ENCODE results near the gene FBXO41.

DNA sequence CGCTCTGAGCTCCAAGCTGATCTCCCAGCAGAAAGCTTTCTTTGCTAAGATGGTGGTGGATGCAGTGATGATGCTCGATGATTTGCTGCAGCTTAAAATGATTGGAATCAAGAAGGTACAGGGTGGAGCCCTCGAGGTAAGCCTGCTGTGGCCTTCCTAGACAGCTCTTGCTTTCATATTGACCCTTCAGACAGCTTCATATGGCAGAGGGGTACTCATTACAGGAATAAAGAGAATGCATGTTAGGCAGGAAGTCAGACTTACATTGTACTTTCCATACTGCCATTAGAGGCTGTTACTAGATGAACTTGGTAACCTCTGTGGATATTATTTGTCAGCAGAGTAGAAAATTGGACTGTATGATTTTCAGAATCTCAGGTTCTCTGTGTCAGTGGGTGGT is 39.7 kb downstream of the FBXO41 start:
- no peak for TF ChIP-seq EZH2 (IDR thresholded peaks at IDR 0.05; ENCODE audit: insufficient read depth, low read length)
- TF ChIP-seq, protein P1, sequence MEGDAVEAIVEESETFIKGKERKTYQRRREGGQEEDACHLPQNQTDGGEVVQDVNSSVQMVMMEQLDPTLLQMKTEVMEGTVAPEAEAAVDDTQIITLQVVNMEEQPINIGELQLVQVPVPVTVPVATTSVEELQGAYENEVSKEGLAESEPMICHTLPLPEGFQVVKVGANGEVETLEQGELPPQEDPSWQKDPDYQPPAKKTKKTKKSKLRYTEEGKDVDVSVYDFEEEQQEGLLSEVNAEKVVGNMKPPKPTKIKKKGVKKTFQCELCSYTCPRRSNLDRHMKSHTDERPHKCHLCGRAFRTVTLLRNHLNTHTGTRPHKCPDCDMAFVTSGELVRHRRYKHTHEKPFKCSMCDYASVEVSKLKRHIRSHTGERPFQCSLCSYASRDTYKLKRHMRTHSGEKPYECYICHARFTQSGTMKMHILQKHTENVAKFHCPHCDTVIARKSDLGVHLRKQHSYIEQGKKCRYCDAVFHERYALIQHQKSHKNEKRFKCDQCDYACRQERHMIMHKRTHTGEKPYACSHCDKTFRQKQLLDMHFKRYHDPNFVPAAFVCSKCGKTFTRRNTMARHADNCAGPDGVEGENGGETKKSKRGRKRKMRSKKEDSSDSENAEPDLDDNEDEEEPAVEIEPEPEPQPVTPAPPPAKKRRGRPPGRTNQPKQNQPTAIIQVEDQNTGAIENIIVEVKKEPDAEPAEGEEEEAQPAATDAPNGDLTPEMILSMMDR (IDR thresholded peaks at IDR 0.05; ENCODE audit: insufficient read depth, low read depth, low read length): no peak

Measured in astrocyte (in vitro differentiated cells and primary cell).